ENCODE results near the gene MAP3K21. TPM values are rescaled to one million over a fixed set of nuclear protein-coding genes. Genes with fewer than 3 reads are reported as not detected.

The MAP3K21 gene
- total and polyA plus RNA-seq, 2 of the 8 experiments (the other 6 are each of a cell fraction or from before 2014, with no cell fraction given) = 21.2 to 21.8 TPM

DNA sequence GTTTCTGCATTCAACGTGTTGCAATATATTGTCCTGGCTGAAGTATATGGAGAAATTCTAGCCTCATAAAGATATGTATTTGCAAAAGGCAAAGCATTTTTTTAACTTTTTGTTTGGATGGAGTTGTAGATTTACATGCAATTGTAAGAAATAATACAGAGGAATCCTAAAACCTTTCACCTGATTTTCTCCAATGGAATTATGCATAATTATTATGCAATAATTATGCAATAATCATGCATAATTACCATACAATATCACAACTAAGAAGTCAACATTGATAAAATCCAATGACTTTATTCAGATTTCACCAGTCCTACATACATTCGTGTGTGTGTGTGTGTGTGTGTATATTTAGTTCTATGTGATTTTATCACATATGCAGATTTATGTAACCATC, 7.5 kb upstream of the MAP3K21 start:
- H2BK15ac ChIP-seq (ENCODE audit: low read length) = no peak overlapping the region
- H3K4me2 ChIP-seq (ENCODE audit: insufficient read depth in 1 of 2, low read depth in 2 of 2, low read length in 2 of 2) = no peak overlapping the region
- H3K27me3 ChIP-seq (replicated peaks in 1 of 4; ENCODE audit: control insufficient read depth in 3 of 4, extremely low read depth in 1 of 4, insufficient read depth in 3 of 4, low read length in 3 of 4) = no peaks in the 10 kb centered on the region; a peak in 1 of 7 replicates
- H2BK120ac ChIP-seq (replicated peaks; ENCODE audit: low read depth, low read length) = no peak overlapping the region
- no peaks in the 10 kb centered on the region for H3K79me1 ChIP-seq (ENCODE audit: low read depth, low read length)
- H3K79me2 ChIP-seq (ENCODE audit: control insufficient read depth in 1 of 2, insufficient read depth in 2 of 2, low read length in 2 of 2) = no peaks in the 10 kb centered on the region
- no peak overlapping the region for H4K91ac ChIP-seq (replicated peaks; ENCODE audit: insufficient read length, low read length)
- no peak overlapping the region for H2BK5ac ChIP-seq (ENCODE audit: low read depth, low read length)
- ChIA-PET CTCF (ENCODE audit: partially characterized antibody) (no interaction called here), POLR2A (ENCODE audit: partially characterized antibody) (interaction anchor here (1.1 kb wide), 1 partner anchor 8 kb away, joined by 6 read pairs; no protein-coding TSS in a partner anchor)
- no peaks in the 10 kb centered on the region; the same call in 1 of the 2 replicates for H3K23me2 ChIP-seq (ENCODE audit: low read depth, low read length)
- H2BK12ac ChIP-seq (ENCODE audit: low read depth, low read length) = no peak overlapping the region
- H2BK20ac ChIP-seq (ENCODE audit: low read length) = no peak overlapping the region
- H4K5ac ChIP-seq (ENCODE audit: insufficient read length, low read depth, low read length) = no peak overlapping the region
- no peak for DNase-seq (ENCODE audit: low read depth in 1 of 2, low spot score in 2 of 2)
- TF ChIP-seq SIX5 (IDR thresholded peaks at IDR 0.05; ENCODE audit: low read depth, low read length) (no peak), HDAC6 (IDR thresholded peaks at IDR 0.05; ENCODE audit: low read depth, low read length) (no peak), PHF8 (conservative IDR thresholded peaks at IDR 0.05; ENCODE audit: low read depth, low read length) (no peak)
- H3K36me3 ChIP-seq (ENCODE audit: control insufficient read depth in 2 of 4, insufficient read depth in 4 of 4, low read length in 3 of 4) = no peaks in the 10 kb centered on the region
- H3K9ac ChIP-seq (replicated peaks in 1 of 4; ENCODE audit: extremely low read depth in 1 of 4, low read depth in 3 of 4, low read length in 3 of 4) = no peak overlapping the region
- H2AK5ac ChIP-seq (ENCODE audit: low read depth, low read length) = no peak overlapping the region
- H3K14ac ChIP-seq (ENCODE audit: insufficient read length) = no peak overlapping the region
- H3K4me1 ChIP-seq (replicated peaks in 1 of 4; ENCODE audit: control insufficient read depth in 3 of 4, insufficient read depth in 4 of 4, low read length in 3 of 4) = no peaks in the 10 kb centered on the region
- no peak overlapping the region for H3K4ac ChIP-seq (replicated peaks; ENCODE audit: insufficient read length, low read depth, low read length)
- FAIRE-seq = no peak
- H3K56ac ChIP-seq (replicated peaks; ENCODE audit: insufficient read length, low read depth, low read length) = no peak overlapping the region
- H2AFZ ChIP-seq (ENCODE audit: low read length) = no peak overlapping the region
- no peaks in the 10 kb centered on the region for H3K9me3 ChIP-seq (ENCODE audit: insufficient read depth in 2 of 2, low read depth in 1 of 2, low read length in 1 of 2)
- no peak overlapping the region for H4K8ac ChIP-seq (ENCODE audit: extremely low read depth, insufficient read depth, low read length)
- WGBS, 2 experiments (ENCODE audit: extremely low coverage in 1 of 2, insufficient coverage in 1 of 2, insufficient read length in 1 of 2, insufficient replicate concordance in 2 of 2, low coverage in 1 of 2, low lambda C conversion rate in 2 of 2, missing lambda C conversion rate in 1 of 2) = 76% methylated on average over 2 of the region's 2 CpGs; no CpG with 5 or more reads in 1 of the 2 experiments
- no peaks in the 10 kb centered on the region for H4K20me1 ChIP-seq (replicated peaks in 1 of 2; ENCODE audit: control insufficient read depth in 1 of 2, insufficient read depth in 2 of 2, low read length in 2 of 2)
- no peak overlapping the region for H3K23ac ChIP-seq (ENCODE audit: insufficient read length)
- H3K4me3 ChIP-seq (ENCODE audit: extremely low read depth in 1 of 4, insufficient read depth in 2 of 4, low read depth in 3 of 4, low read length in 4 of 4) = no peak overlapping the region
- H3K18ac ChIP-seq (ENCODE audit: extremely low read depth, low read length) = no peak overlapping the region
- no peak overlapping the region for H3K27ac ChIP-seq (ENCODE audit: low read depth, low read length)

Measured in H1 (cell line).